GM10248 (cell line): ENCODE measurements around the gene NHERF2.

Source experiments
- CTCF ChIA-PET: fragments of 300-600 bp; sonication (Branson Sonifier 250); formaldehyde crosslinking; extraction: SDS; loops from one replicate; lab custom pipeline; 2021; ENCODE audit warnings: antibody characterized with exemption; lab: Yijun Ruan, JAX
- POLR2A ChIA-PET: fragments of 350-650 bp; sonication (Branson Sonifier 250); formaldehyde crosslinking; extraction: SDS; loops from one replicate; lab custom pipeline; 2020; ENCODE audit warnings: antibody characterized with exemption; lab: Yijun Ruan, JAX
- DNase-seq: peaks from one replicate; pipeline ENCODE4 v3.0.0; 2012; ENCODE audit errors: extremely low spot score
- TF ChIP-seq, protein P1 (sequence below): IDR thresholded peaks from 2 replicates; pipeline ENCODE4 v1.5.1; 2012; ENCODE audit warnings: mild to moderate bottlenecking, low read depth; ENCODE audit errors: extremely low read depth, missing control alignments, control extremely low read depth

Gene NHERF2

DNA sequence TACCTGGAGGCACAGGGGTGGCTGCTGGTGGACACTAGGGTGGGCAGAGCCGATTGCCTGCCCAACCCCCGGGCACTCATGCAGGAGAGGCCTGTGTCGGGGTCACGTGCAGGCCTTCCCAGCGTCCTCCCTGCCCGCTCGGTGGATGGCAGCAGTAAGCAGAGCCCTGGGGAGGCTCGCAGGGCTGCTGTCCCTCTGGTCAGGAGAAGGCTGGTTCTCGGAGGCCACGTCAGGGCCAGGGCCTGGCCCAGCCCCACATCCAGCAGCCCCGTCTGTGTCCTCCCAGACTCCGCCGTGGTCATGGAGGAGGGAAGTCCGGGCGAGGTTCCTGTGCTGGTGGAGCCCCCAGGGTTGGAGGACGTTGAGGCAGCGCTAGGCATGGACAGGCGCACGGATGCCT lies 56.7 kb downstream of the NHERF2 start:
- CTCF ChIA-PET: no interaction called here
- POLR2A ChIA-PET: interaction anchor here (0.6 kb wide), 1 partner anchor 380 kb away, joined by 3 read pairs; no protein-coding TSS in a partner anchor
- TF ChIP-seq, protein P1, sequence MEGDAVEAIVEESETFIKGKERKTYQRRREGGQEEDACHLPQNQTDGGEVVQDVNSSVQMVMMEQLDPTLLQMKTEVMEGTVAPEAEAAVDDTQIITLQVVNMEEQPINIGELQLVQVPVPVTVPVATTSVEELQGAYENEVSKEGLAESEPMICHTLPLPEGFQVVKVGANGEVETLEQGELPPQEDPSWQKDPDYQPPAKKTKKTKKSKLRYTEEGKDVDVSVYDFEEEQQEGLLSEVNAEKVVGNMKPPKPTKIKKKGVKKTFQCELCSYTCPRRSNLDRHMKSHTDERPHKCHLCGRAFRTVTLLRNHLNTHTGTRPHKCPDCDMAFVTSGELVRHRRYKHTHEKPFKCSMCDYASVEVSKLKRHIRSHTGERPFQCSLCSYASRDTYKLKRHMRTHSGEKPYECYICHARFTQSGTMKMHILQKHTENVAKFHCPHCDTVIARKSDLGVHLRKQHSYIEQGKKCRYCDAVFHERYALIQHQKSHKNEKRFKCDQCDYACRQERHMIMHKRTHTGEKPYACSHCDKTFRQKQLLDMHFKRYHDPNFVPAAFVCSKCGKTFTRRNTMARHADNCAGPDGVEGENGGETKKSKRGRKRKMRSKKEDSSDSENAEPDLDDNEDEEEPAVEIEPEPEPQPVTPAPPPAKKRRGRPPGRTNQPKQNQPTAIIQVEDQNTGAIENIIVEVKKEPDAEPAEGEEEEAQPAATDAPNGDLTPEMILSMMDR: no peak

DNA sequence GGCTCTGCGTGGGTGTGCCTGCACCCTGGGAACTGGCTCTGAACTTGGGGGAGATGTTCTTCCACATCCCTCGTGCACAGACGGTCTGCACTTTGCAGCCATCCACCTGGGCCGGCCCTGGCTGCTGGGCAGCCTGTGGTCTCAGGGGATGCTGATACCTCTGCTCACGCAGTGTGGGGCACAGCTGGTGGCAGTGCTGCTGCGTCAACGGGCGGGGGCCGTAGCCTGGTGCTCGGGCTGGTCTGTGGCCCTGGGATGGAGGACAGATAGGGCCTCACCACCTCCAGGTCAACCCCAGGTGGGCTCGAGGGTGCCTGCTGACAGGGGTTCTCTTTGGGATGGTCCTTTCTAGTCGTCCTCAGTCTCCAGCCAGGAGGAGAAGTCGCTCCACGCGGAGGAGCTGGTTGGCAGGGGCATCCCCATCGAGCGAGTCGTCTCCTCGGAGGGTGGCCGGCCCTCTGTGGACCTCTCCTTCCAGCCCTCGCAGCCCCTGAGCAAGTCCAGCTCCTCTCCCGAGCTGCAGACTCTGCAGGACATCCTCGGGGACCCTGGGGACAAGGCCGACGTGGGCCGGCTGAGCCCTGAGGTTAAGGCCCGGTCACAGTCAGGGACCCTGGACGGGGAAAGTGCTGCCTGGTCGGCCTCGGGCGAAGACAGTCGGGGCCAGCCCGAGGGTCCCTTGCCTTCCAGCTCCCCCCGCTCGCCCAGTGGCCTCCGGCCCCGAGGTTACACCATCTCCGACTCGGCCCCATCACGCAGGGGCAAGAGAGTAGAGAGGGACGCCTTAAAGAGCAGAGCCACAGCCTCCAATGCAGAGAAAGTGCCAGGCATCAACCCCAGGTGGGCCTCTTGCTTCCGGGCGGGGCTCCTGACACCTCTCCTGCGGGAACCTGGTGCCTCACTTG lies 57.4 kb downstream of the NHERF2 start:
- DNase-seq: no peak
- TF ChIP-seq, protein P1: no peak
- ChIA-PET POLR2A (interaction anchor here (0.6 kb wide), 1 partner anchor 71 kb away, joined by 3 read pairs; the partner anchor contains the start of gene TRAF7), CTCF (no interaction called here)

More for the DNA sequence above, 56.7 kb downstream of the NHERF2 start:
- DNase-seq: no peak

DNA sequence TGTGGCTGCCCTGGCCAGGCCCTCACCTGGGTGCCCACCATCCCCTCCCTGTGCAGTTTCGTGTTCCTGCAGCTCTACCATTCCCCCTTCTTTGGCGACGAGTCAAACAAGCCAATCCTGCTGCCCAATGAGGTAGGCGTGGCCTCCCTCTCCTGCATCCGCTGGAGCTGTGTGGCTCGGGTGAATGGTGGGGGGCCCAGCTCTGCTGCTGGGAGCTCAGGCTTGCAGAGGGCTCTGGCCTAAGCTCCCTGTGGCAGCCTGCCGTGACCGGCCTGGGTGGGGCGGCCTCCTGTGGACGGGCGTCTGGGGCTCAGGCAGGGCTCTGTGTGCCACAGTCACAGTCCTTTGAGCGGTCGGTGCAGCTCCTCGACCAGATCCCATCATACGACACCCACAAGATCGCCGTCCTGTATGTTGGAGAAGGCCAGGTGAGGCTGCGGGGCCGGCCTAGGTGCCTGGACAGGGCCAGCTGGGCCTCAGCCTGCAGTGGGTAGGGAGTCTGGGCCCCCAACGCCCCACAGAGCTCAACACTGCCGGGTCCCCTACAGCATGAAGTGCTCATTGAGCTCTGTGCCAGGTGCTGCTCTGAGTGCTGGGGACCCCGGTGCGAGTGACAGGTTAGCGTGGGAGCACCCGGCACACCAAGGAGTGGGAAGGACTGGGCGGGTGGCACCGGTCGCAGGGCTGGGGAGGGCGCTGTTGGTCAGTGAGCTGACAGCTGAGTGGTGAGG lies 58.4 kb downstream of the NHERF2 start:
- POLR2A ChIA-PET: interaction anchor here (0.6 kb wide), 1 partner anchor 71 kb away, joined by 3 read pairs; the partner anchor contains the start of gene TRAF7
- no peak for DNase-seq
- TF ChIP-seq, protein P1: no peak

DNA sequence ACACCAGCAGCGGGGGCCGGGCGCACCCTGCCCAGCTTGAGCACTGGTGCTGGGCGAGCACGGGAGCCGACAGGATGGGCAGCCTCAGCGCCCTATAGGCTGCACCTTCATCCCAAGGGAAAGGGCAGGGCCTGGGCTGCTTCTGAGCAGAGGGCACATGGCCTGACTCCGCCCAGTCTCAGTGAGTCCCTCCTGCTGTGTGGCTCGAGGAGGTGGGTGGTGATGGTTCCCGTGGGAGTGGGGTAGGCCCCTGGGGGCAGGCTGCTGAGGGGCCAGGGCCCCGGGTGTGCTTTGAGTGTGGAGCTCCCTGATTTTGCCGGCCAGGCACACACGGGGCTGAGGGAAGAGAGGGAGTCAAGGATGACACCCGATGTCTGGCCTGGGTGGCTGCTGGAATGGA lies 59.0 kb downstream of the NHERF2 start:
- POLR2A ChIA-PET: no interaction called here
- TF ChIP-seq, protein P1: no peak
- no peak for DNase-seq
- CTCF ChIA-PET: no interaction called here

More for the DNA sequence above, 58.4 kb downstream of the NHERF2 start:
- CTCF ChIA-PET: no interaction called here

DNA sequence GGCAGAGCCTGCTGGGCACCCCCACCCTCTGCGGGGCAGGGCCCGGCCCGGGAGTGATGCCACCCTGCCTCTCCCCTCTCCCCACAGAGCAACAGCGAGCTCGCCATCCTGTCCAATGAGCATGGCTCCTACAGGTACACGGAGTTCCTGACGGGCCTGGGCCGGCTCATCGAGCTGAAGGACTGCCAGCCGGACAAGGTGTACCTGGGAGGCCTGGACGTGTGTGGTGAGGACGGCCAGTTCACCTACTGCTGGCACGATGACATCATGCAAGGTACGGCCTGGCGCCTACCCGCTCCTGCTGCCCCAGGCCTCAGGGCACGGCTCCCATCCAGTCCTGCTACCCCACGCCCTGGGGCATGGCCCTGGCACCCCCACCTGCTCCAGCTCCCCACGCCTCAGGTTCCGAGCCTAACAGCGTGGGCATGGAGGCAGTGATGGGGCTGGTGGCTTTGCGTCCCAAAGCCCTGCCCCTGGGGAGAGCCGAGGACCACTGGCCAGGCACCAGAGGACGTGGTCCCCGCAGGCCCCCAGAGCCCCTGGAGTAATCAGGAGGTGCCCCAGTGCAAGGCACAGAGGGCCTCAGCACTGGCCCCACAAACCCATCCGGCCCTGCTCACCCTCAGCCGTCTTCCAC lies 59.5 kb downstream of the NHERF2 start:
- TF ChIP-seq, protein P1: no peak
- DNase-seq: no peak
- ChIA-PET CTCF (no interaction called here), POLR2A (no interaction called here)
